Measurements from ENCODE around the gene CYP4F3. TPM values are rescaled to one million over a fixed set of nuclear protein-coding genes. Genes with fewer than 3 reads are reported as not detected.

Gene CYP4F3
- total and polyA plus RNA-seq, 2 of the 13 experiments (the other 11 are each of a cell fraction or from before 2014, with no cell fraction given) = 17.8 to 22.8 TPM

DNA sequence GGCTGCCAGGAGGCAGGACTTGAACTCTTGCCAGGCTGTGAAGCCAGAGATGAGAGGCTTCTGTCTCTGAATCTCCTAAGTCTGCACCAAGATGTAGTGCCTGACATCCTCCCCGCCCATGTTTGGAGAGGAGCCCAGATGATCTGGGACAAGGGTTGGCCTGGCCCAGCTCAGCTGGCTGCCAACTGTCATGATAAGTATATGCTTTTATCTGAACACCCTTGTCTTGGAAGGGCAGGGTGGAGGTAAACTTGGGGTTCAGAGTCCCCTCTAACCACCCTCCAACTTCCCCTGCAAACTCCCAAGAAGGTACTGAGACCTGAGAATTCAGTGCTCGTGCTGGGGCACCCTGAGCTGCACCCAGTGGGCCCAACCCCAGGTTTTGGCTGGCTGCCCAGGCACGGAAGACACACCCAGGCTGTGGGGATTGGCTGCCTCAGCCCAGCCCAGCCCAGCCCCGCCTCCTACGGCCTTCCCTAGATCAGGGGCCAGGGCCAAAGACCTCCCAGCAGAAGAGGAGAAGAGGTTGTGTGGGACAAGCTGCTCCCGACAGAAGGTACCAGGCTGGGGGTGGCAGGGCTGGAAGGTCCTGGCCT lies 32.0 kb downstream of the CYP4F3 start, which contains the start of gene CYP4F12 (continued):
- TF ChIP-seq, protein P1, sequence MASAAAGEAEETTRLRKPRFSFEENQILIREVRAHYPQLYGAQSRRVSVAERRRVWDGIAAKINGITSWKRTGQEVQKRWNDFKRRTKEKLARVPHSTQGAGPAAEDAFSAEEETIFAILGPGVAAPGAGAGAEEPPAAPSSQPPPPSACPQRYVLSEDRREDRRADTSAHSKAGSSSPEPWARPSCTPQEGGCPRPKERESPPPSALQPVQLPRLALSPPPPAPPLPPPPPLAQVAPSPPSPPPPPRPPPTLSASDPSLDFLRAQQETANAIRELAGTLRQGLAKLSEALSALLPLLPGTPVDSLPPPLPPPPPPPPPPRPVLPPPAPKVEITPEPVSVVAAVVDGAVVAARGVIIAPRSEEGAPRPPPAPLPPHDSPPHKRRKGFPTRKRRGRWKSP (CRISPR knock-in tag; IDR thresholded peaks at IDR 0.05) = no peak
- TF ChIP-seq, protein P2, sequence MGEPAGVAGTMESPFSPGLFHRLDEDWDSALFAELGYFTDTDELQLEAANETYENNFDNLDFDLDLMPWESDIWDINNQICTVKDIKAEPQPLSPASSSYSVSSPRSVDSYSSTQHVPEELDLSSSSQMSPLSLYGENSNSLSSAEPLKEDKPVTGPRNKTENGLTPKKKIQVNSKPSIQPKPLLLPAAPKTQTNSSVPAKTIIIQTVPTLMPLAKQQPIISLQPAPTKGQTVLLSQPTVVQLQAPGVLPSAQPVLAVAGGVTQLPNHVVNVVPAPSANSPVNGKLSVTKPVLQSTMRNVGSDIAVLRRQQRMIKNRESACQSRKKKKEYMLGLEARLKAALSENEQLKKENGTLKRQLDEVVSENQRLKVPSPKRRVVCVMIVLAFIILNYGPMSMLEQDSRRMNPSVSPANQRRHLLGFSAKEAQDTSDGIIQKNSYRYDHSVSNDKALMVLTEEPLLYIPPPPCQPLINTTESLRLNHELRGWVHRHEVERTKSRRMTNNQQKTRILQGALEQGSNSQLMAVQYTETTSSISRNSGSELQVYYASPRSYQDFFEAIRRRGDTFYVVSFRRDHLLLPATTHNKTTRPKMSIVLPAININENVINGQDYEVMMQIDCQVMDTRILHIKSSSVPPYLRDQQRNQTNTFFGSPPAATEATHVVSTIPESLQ (CRISPR knock-in tag; conservative IDR thresholded peaks at IDR 0.05) = no peak
- peak; percentile 44; the same call in 1 of the 2 replicates for TF ChIP-seq PPARG (CRISPR knock-in tag; conservative IDR thresholded peaks at IDR 0.05)
- TF ChIP-seq TGIF2 (CRISPR knock-in tag; IDR thresholded peaks at IDR 0.05) = 0 out of 2 replicates have a peak, but pooled peaks have one; percentile 54
- TF ChIP-seq ZNF460 (CRISPR knock-in tag; IDR thresholded peaks at IDR 0.05; ENCODE audit: borderline replicate concordance) = no peak
- TF ChIP-seq, protein P3, sequence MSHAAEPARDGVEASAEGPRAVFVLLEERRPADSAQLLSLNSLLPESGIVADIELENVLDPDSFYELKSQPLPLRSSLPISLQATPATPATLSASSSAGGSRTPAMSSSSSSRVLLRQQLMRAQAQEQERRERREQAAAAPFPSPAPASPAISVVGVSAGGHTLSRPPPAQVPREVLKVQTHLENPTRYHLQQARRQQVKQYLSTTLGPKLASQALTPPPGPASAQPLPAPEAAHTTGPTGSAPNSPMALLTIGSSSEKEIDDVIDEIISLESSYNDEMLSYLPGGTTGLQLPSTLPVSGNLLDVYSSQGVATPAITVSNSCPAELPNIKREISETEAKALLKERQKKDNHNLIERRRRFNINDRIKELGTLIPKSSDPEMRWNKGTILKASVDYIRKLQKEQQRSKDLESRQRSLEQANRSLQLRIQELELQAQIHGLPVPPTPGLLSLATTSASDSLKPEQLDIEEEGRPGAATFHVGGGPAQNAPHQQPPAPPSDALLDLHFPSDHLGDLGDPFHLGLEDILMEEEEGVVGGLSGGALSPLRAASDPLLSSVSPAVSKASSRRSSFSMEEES (CRISPR knock-in tag; IDR thresholded peaks at IDR 0.05) = no peak
- peak; percentile 42; the same call in 1 of the 2 replicates for TF ChIP-seq RBFOX2 (IDR thresholded peaks at IDR 0.05; ENCODE audit: low read depth, low read length)
- TF ChIP-seq ZFP36L2 (CRISPR knock-in tag; IDR thresholded peaks at IDR 0.05) = no peak
- peak; percentile 30; the same call in 1 of the 2 replicates for TF ChIP-seq CCDC6 (CRISPR knock-in tag; IDR thresholded peaks at IDR 0.05)
- TF ChIP-seq, protein P4, sequence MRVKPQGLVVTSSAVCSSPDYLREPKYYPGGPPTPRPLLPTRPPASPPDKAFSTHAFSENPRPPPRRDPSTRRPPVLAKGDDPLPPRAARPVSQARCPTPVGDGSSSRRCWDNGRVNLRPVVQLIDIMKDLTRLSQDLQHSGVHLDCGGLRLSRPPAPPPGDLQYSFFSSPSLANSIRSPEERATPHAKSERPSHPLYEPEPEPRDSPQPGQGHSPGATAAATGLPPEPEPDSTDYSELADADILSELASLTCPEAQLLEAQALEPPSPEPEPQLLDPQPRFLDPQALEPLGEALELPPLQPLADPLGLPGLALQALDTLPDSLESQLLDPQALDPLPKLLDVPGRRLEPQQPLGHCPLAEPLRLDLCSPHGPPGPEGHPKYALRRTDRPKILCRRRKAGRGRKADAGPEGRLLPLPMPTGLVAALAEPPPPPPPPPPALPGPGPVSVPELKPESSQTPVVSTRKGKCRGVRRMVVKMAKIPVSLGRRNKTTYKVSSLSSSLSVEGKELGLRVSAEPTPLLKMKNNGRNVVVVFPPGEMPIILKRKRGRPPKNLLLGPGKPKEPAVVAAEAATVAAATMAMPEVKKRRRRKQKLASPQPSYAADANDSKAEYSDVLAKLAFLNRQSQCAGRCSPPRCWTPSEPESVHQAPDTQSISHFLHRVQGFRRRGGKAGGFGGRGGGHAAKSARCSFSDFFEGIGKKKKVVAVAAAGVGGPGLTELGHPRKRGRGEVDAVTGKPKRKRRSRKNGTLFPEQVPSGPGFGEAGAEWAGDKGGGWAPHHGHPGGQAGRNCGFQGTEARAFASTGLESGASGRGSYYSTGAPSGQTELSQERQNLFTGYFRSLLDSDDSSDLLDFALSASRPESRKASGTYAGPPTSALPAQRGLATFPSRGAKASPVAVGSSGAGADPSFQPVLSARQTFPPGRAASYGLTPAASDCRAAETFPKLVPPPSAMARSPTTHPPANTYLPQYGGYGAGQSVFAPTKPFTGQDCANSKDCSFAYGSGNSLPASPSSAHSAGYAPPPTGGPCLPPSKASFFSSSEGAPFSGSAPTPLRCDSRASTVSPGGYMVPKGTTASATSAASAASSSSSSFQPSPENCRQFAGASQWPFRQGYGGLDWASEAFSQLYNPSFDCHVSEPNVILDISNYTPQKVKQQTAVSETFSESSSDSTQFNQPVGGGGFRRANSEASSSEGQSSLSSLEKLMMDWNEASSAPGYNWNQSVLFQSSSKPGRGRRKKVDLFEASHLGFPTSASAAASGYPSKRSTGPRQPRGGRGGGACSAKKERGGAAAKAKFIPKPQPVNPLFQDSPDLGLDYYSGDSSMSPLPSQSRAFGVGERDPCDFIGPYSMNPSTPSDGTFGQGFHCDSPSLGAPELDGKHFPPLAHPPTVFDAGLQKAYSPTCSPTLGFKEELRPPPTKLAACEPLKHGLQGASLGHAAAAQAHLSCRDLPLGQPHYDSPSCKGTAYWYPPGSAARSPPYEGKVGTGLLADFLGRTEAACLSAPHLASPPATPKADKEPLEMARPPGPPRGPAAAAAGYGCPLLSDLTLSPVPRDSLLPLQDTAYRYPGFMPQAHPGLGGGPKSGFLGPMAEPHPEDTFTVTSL (CRISPR knock-in tag; IDR thresholded peaks at IDR 0.05; ENCODE audit: borderline replicate concordance) = 0 out of 2 replicates have a peak, but pooled peaks have one; percentile 7
- TF ChIP-seq, protein P5, sequence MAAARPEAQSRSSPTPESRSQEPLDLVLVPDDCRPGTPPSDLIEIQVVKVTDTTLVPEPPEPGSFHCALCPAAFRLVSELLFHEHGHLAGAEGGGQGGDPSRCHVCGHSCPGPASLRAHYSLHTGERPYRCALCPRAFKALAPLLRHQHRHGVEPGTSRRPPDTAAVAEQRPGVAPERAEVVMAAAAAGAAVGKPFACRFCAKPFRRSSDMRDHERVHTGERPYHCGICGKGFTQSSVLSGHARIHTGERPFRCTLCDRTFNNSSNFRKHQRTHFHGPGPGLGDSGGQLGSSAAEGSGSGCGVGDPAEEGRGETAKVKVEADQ (CRISPR knock-in tag; IDR thresholded peaks at IDR 0.05; ENCODE audit: borderline replicate concordance) = no peak
- TF ChIP-seq, protein P6, sequence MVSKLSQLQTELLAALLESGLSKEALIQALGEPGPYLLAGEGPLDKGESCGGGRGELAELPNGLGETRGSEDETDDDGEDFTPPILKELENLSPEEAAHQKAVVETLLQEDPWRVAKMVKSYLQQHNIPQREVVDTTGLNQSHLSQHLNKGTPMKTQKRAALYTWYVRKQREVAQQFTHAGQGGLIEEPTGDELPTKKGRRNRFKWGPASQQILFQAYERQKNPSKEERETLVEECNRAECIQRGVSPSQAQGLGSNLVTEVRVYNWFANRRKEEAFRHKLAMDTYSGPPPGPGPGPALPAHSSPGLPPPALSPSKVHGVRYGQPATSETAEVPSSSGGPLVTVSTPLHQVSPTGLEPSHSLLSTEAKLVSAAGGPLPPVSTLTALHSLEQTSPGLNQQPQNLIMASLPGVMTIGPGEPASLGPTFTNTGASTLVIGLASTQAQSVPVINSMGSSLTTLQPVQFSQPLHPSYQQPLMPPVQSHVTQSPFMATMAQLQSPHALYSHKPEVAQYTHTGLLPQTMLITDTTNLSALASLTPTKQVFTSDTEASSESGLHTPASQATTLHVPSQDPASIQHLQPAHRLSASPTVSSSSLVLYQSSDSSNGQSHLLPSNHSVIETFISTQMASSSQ (IDR thresholded peaks at IDR 0.05; ENCODE audit: low read depth) = no peak
- TF ChIP-seq, protein P6 (CRISPR knock-in tag; IDR thresholded peaks at IDR 0.05; ENCODE audit: borderline replicate concordance) = 0 out of 2 replicates have a peak, but pooled peaks have one; percentile 12

Data from HepG2 (cell line).